GM12878 (cell line): Measurements from ENCODE around the gene UBE2L6. TPM values are rescaled to one million over a fixed set of nuclear protein-coding genes. Genes with fewer than 3 reads are reported as not detected.

Source experiments
- ATAC-seq: fragments of 200-7000 bp; cut with Tn5 transposase; 3 replicates; pipeline ENCODE4 v1.9.1; 2020; ENCODE audit warnings: mild to moderate bottlenecking, moderate library complexity
- BruUV-seq: library from RNA; stranded (reverse); fragments of 400-500 nt; replicated peaks from 2 replicates; lab custom pipeline; 2021; lab: Mats Ljungman, UMichigan
- CTCF ChIA-PET: fragments of 300-600 bp; sonication (Branson Sonifier 250); formaldehyde crosslinking; extraction: SDS; loops from one replicate; lab custom pipeline; 2021; ENCODE audit warnings: inconsistent platforms; lab: Yijun Ruan, JAX
- POLR2A ChIA-PET: fragments of 350-600 bp; formaldehyde crosslinking; extraction: SDS; loops from one replicate; lab custom pipeline; 2021; ENCODE audit warnings: inconsistent platforms; lab: Charles Lee
- RAD21 ChIA-PET: fragments of 300-600 bp; sonication (Branson Sonifier 250); formaldehyde crosslinking; loops from one replicate; lab custom pipeline; 2023; ENCODE audit warnings: antibody characterized with exemption; ENCODE audit not compliant: unreplicated experiment; lab: Charles Lee
- SMC1A ChIA-PET: fragments of 300-600 bp; sonication (Branson Sonifier 250); formaldehyde crosslinking; loops from one replicate; lab custom pipeline; 2023; ENCODE audit not compliant: unreplicated experiment, uncharacterized antibody; lab: Charles Lee
- DNase-seq: peaks from one replicate; pipeline ENCODE4 v3.0.0-alpha.2; 2011; ENCODE audit warnings: low read depth, low spot score
- FAIRE-seq: peaks from 3 replicates; lab custom pipeline; 2011; peaks lifted over from hg19 to GRCh38; lab: Jason Lieb, UNC
- H2AFZ ChIP-seq: 2 replicates; pipeline ENCODE4 v1.6.0; 2011; ENCODE audit warnings: low read depth, low read length, control low read depth; ENCODE audit not compliant: control insufficient read depth
- H3K27ac ChIP-seq: 2 replicates; pipeline ENCODE4 v1.5.1; 2011; ENCODE audit warnings: control low read depth; ENCODE audit not compliant: control insufficient read depth, insufficient read depth
- H3K27me3 ChIP-seq, 2 experiments: replicated peaks in 1 of 2; 2 replicates each; pipeline versions ENCODE4 v1.6.0 to v1.6.1; 2011; ENCODE audit warnings: low read length in 1 of 2; ENCODE audit not compliant: control insufficient read depth in 2 of 2, insufficient read depth in 2 of 2
- H3K36me3 ChIP-seq, 2 experiments: 2 replicates each; pipeline ENCODE4 v1.5.1; 2011; ENCODE audit warnings: low read length in 1 of 2; ENCODE audit not compliant: control insufficient read depth in 2 of 2, insufficient read depth in 2 of 2
- H3K4me1 ChIP-seq: 2 replicates; pipeline ENCODE4 v1.6.1; 2011; ENCODE audit warnings: mild to moderate bottlenecking, low read length, moderate library complexity, mixed read lengths; ENCODE audit not compliant: control insufficient read depth, insufficient read depth
- H3K4me2 ChIP-seq: 2 replicates; pipeline ENCODE4 v1.6.0; 2011; ENCODE audit warnings: control low read depth; ENCODE audit not compliant: control insufficient read depth, insufficient read depth
- H3K4me3 ChIP-seq: fragments of 200-600 bp; sonication (generic); 2 replicates; pipeline ENCODE4 v1.5.1; 2016
- H3K79me2 ChIP-seq: 2 replicates; pipeline ENCODE4 v1.6.0; 2011; ENCODE audit warnings: low read length; ENCODE audit not compliant: control insufficient read depth, insufficient read depth
- H3K9ac ChIP-seq: 2 replicates; pipeline ENCODE4 v1.8.0; 2011; ENCODE audit warnings: low read length, control low read depth, mixed read lengths; ENCODE audit not compliant: control insufficient read depth, insufficient read depth
- H3K9me3 ChIP-seq: replicated peaks from 3 replicates; pipeline ENCODE4 v1.5.1; 2011; ENCODE audit warnings: mild to moderate bottlenecking, low read length; ENCODE audit not compliant: control insufficient read depth, insufficient read depth
- H4K20me1 ChIP-seq: 2 replicates; pipeline ENCODE4 v1.6.0; 2011; ENCODE audit not compliant: control insufficient read depth, insufficient read depth
- ATF7 ChIP-seq: fragments of 450-650 bp; IDR thresholded peaks from 2 replicates; pipeline ENCODE4 v1.6.1; 2016; ENCODE audit warnings: low read depth, mild to moderate bottlenecking
- CEBPB ChIP-seq, 2 experiments: fragments of 150-350 bp in 1 of 2; IDR thresholded peaks; 2 replicates each; pipeline ENCODE4 v1.6.1; 2012 to 2014; ENCODE audit warnings: low read depth in 2 of 2, low read length in 2 of 2, borderline replicate concordance in 1 of 2, inconsistent platforms in 1 of 2
- CREM ChIP-seq: IDR thresholded peaks from 2 replicates; pipeline ENCODE4 v1.6.1; 2014; ENCODE audit warnings: antibody characterized with exemption, low read depth
- FOXK2 ChIP-seq: fragments of 450-650 bp; IDR thresholded peaks from 2 replicates; pipeline ENCODE4 v1.6.1; 2017; ENCODE audit warnings: mild to moderate bottlenecking, moderate library complexity
- HCFC1 ChIP-seq: fragments of 150-350 bp; IDR thresholded peaks from 2 replicates; pipeline ENCODE4 v1.6.1; 2014; ENCODE audit warnings: low read length
- KAT2A ChIP-seq: conservative IDR thresholded peaks from 2 replicates; pipeline ENCODE4 v1.6.1; 2011; ENCODE audit warnings: low read depth, low read length; ENCODE audit not compliant: control insufficient read depth
- NBN ChIP-seq: fragments of 450-650 bp; IDR thresholded peaks from 2 replicates; pipeline ENCODE4 v1.6.1; 2016
- NR2C1 ChIP-seq: fragments of 450-650 bp; IDR thresholded peaks from 2 replicates; pipeline ENCODE4 v1.6.1; 2017; ENCODE audit warnings: antibody characterized with exemption, mild to moderate bottlenecking, moderate library complexity
- NRF1 ChIP-seq: conservative IDR thresholded peaks from 2 replicates; pipeline ENCODE4 v1.6.1; 2011; ENCODE audit warnings: mild to moderate bottlenecking, low read depth, low read length, improper control_type of control experiment
- RELA ChIP-seq: fragments of 450-650 bp; IDR thresholded peaks from 2 replicates; pipeline ENCODE4 v1.8.0; 2014; ENCODE audit warnings: borderline replicate concordance; ENCODE audit not compliant: partially characterized antibody
- RELB ChIP-seq: fragments of 450-650 bp; IDR thresholded peaks from 2 replicates; pipeline ENCODE4 v1.6.1; 2017; ENCODE audit warnings: low read depth, mild to moderate bottlenecking, moderate library complexity
- RFX5 ChIP-seq: IDR thresholded peaks from 2 replicates; pipeline ENCODE4 v1.6.1; 2011; ENCODE audit warnings: low read depth, low read length, improper control_type of control experiment
- SIN3A ChIP-seq: IDR thresholded peaks from 2 replicates; pipeline ENCODE4 v1.6.1; 2012; ENCODE audit warnings: low read depth, low read length, improper control_type of control experiment
- SMC3 ChIP-seq: IDR thresholded peaks from 2 replicates; pipeline ENCODE4 v1.6.1; 2011; ENCODE audit warnings: low read length, improper control_type of control experiment, borderline replicate concordance
- STAT3 ChIP-seq: IDR thresholded peaks from 2 replicates; pipeline ENCODE4 v1.6.1; 2011; ENCODE audit warnings: low read depth, low read length, improper control_type of control experiment
- SUPT20H ChIP-seq: IDR thresholded peaks from 2 replicates; pipeline ENCODE4 v1.6.1; 2011; ENCODE audit warnings: low read depth, mild to moderate bottlenecking, low read length, moderate library complexity, borderline replicate concordance; ENCODE audit not compliant: control insufficient read depth
- TCF12 ChIP-seq: IDR thresholded peaks from 2 replicates; pipeline ENCODE4 v1.6.1; 2011; ENCODE audit warnings: low read depth, mild to moderate bottlenecking, low read length
- TCF3 ChIP-seq: IDR thresholded peaks from 2 replicates; pipeline ENCODE4 v1.6.1; 2012; ENCODE audit warnings: low read depth, mild to moderate bottlenecking, low read length, borderline replicate concordance; ENCODE audit not compliant: insufficient read depth
- ZNF207 ChIP-seq: fragments of 450-650 bp; IDR thresholded peaks from 2 replicates; pipeline ENCODE4 v1.6.1; 2014; ENCODE audit warnings: antibody characterized with exemption, mild to moderate bottlenecking, borderline replicate concordance
- WGBS: methylation state at CpG from one replicate; pipeline ENCODE4 v1.1.6; 2016; ENCODE audit warnings: low lambda C conversion rate; ENCODE audit not compliant: insufficient replicate concordance, insufficient coverage; ENCODE audit errors: missing lambda C conversion rate; 5-methylcytosine and 5-hydroxymethylcytosine counted together
- in situ Hi-C: fragments of 300-500 bp; cut with MboI; formaldehyde crosslinking; loops from 9 replicates; pipeline ENCODE4 v1.14.3; 2018; ENCODE audit warnings: mixed read lengths
- intact Hi-C: fragments of 100-400 bp; cut with micrococcal nuclease; formaldehyde crosslinking; loops from one replicate; pipeline ENCODE4 v1.14.2; 2022; ENCODE audit not compliant: unreplicated experiment
- polyA plus RNA-seq, 11 experiments: library from polyadenylated mRNA; depleted of rRNA in 4 of 11; unstranded in 6 of 11; stranded (reverse) in 5 of 11; fragments of >200 nt; fragmentation: Nextera tagmentation in 4 of 11; fragmentation: Illumina TruSeq in 1 of 11; extraction: Ambion mirVana in 4 of 11; extraction: Trizol in 1 of 11; gene quantifications; 1 replicate in 1 of 11; 2 replicates in 10 of 11; pipeline versions ENCODE4 v1.2.1 to v1.2.3, GENCODE V29; 2011 to 2016; ENCODE audit warnings: inconsistent platforms in 2 of 11, missing spikeins in 2 of 11, low read depth in 1 of 11
- total RNA-seq, 4 experiments: library from RNA; depleted of rRNA in 3 of 4; stranded (reverse); fragments of >200 nt in 3 of 4; fragmentation: Illumina TruSeq in 1 of 4; extraction: Trizol in 1 of 4; gene quantifications; 2 replicates each; pipeline versions ENCODE4 v1.2.1 to v1.2.3, GENCODE V29; 2013 to 2021
- TF ChIP-seq, protein P1 (sequence below): fragments of 450-650 bp; conservative IDR thresholded peaks from 2 replicates; pipeline ENCODE4 v1.6.1; 2017; ENCODE audit warnings: mild to moderate bottlenecking, moderate library complexity

UBE2L6 gene
- total and polyA plus RNA-seq, 10 of the 15 experiments (the other 5 are each of a cell fraction or from before 2014, with no cell fraction given): 114 to 295 (median 173) TPM

GRCh38 chr11:57530596-57531507, 36.6 kb downstream of the UBE2L6 start, which contains the start of gene TIMM10:
TIMM10 (minus strand) TSS chr11:57530754; CDS start chr11:57530189, 565 bp downstream.
- ChIA-PET CTCF (interaction anchor here (0.9 to 9.7 kb wide), 9 partner anchors 14 to 180 kb away, joined by 3 to 396 read pairs (median 9); partner anchors contain the start of genes RTN4RL2 and UBE2L6), SMC1A (interaction anchor here (1.2 to 8.1 kb wide), 4 partner anchors 35 to 73 kb away, joined by 4 to 130 read pairs (median 9); partner anchors contain the start of gene UBE2L6), RAD21 (interaction anchor here (1.0 to 9.0 kb wide), 5 partner anchors 35 to 270 kb away, joined by 3 to 133 read pairs (median 3); no protein-coding TSS in a partner anchor), POLR2A (interaction anchor here (0.5 to 1.0 kb wide), 3 partner anchors 16 to 37 kb away, joined by 3 to 7 read pairs (median 3); no protein-coding TSS in a partner anchor)
- Histone ChIP-seq H3K27ac (peak within 1 kb of the TSS; percentile 88), H3K27me3 (no peaks in the 10 kb centered on the region), H3K4me3 (peak within 1 kb of the TSS; percentile 85), H3K79me2 (peaks cover 22% of the 10 kb centered on the region), H3K36me3 (peaks cover 0 to 10% of the 10 kb centered on the region in 2 experiments; a peak in 3 of 4 replicates), H3K4me1 (peaks cover 16% of the 10 kb centered on the region), H2AFZ (peak within 1 kb of the TSS; percentile 73), H3K4me2 (peak within 1 kb of the TSS; percentile 93), H3K9ac (peak within 1 kb of the TSS; percentile 97), H4K20me1 (no peaks in the 10 kb centered on the region), H3K9me3 (no peaks in the 10 kb centered on the region)
- DNase-seq (peak; percentile 95), ATAC-seq (peak; percentile 97), FAIRE-seq (peak; percentile 98)
- intact Hi-C loops: loop anchor here (1.0 kb wide), 1 partner anchor 35 kb away; no protein-coding TSS in a partner anchor
- BruUV-seq: no TSS peak
- in situ Hi-C loops: loop anchor here (5.0 kb wide), 1 partner anchor 184 kb away; no protein-coding TSS in a partner anchor
- WGBS: 2% methylated on average over 49 of the region's 49 CpGs
- peak; percentile 78 for TF ChIP-seq SIN3A
- no peak for TF ChIP-seq ZNF207
- peak; percentile 59 for TF ChIP-seq CREM
- 0 out of 2 replicates have a peak, but pooled peaks have one; percentile 13 for TF ChIP-seq TCF3
- no peak for TF ChIP-seq SUPT20H
- TF ChIP-seq FOXK2: no peak
- peak; percentile 86 for TF ChIP-seq NR2C1
- no peak for TF ChIP-seq KAT2A
- TF ChIP-seq HCFC1: peak; percentile 64
- no peak for TF ChIP-seq CEBPB (IDR thresholded peaks at IDR 0.05; ENCODE audit: borderline replicate concordance in 1 of 2, low read depth in 2 of 2, low read length in 2 of 2)
- TF ChIP-seq, protein P1, sequence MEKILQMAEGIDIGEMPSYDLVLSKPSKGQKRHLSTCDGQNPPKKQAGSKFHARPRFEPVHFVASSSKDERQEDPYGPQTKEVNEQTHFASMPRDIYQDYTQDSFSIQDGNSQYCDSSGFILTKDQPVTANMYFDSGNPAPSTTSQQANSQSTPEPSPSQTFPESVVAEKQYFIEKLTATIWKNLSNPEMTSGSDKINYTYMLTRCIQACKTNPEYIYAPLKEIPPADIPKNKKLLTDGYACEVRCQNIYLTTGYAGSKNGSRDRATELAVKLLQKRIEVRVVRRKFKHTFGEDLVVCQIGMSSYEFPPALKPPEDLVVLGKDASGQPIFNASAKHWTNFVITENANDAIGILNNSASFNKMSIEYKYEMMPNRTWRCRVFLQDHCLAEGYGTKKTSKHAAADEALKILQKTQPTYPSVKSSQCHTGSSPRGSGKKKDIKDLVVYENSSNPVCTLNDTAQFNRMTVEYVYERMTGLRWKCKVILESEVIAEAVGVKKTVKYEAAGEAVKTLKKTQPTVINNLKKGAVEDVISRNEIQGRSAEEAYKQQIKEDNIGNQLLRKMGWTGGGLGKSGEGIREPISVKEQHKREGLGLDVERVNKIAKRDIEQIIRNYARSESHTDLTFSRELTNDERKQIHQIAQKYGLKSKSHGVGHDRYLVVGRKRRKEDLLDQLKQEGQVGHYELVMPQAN: peak; percentile 83
- TF ChIP-seq ATF7: peak; percentile 84
- no peak for TF ChIP-seq TCF12
- TF ChIP-seq RELB: peak; percentile 80
- TF ChIP-seq RFX5: 0 out of 2 replicates have a peak, but pooled peaks have one; percentile 58
- no peak for TF ChIP-seq RELA
- 0 out of 2 replicates have a peak, but pooled peaks have one; percentile 15 for TF ChIP-seq STAT3
- 0 out of 2 replicates have a peak, but pooled peaks have one; percentile 20 for TF ChIP-seq NRF1
- TF ChIP-seq NBN: peak; percentile 87
- TF ChIP-seq SMC3: no peak; the same call in 1 of the 2 replicates
